Sigmoid colon (tissue), 4 donors: ENCODE results near the gene LEMD2.

Experiments used
- EP300 ChIP-seq, 4 donors: sonication (generic); formaldehyde crosslinking; IDR thresholded peaks; one replicate each; pipeline ENCODE4 v1.6.1; 2017; ENCODE audit warnings: antibody characterized with exemption in 4 of 4
- TF ChIP-seq, protein P1 (sequence below), 4 experiments: fragments of 450-650 bp in 3 of 4; fragments of 200-600 bp in 1 of 4; IDR thresholded peaks; one replicate each; pipeline ENCODE4 v1.5.1; 2016 to 2019; ENCODE audit warnings: antibody characterized with exemption in 4 of 4, mild to moderate bottlenecking in 3 of 4, moderate library complexity in 2 of 4

GRCh38 chr6:33834401-33835392 is 45.8 kb upstream of the LEMD2 start:
- TF ChIP-seq, protein P1, sequence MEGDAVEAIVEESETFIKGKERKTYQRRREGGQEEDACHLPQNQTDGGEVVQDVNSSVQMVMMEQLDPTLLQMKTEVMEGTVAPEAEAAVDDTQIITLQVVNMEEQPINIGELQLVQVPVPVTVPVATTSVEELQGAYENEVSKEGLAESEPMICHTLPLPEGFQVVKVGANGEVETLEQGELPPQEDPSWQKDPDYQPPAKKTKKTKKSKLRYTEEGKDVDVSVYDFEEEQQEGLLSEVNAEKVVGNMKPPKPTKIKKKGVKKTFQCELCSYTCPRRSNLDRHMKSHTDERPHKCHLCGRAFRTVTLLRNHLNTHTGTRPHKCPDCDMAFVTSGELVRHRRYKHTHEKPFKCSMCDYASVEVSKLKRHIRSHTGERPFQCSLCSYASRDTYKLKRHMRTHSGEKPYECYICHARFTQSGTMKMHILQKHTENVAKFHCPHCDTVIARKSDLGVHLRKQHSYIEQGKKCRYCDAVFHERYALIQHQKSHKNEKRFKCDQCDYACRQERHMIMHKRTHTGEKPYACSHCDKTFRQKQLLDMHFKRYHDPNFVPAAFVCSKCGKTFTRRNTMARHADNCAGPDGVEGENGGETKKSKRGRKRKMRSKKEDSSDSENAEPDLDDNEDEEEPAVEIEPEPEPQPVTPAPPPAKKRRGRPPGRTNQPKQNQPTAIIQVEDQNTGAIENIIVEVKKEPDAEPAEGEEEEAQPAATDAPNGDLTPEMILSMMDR (IDR thresholded peaks at IDR 0.05), result no peak
- TF ChIP-seq EP300 (IDR thresholded peaks at IDR 0.05), result no peak
